Subcutaneous abdominal adipose tissue (tissue), 5 donors: ENCODE data around the gene PDK1.

Experiments used
- H3K27ac ChIP-seq: one replicate; pipeline ENCODE4 v1.7.0; 2013; ENCODE audit warnings: low read depth, mild to moderate bottlenecking, inconsistent platforms, low read length, moderate library complexity
- H3K27me3 ChIP-seq, 5 donors: one replicate each; pipeline ENCODE4 v1.7.0; 2013; ENCODE audit warnings: low read length in 5 of 5, inconsistent platforms in 1 of 5; ENCODE audit not compliant: control insufficient read depth in 5 of 5, insufficient read depth in 4 of 5
- H3K36me3 ChIP-seq, 5 donors: one replicate each; pipeline ENCODE4 v1.7.0; 2013; ENCODE audit warnings: low read length in 5 of 5; ENCODE audit not compliant: control insufficient read depth in 5 of 5, insufficient read depth in 5 of 5
- H3K4me1 ChIP-seq, 5 donors: one replicate each; pipeline ENCODE4 v1.7.0; 2013; ENCODE audit warnings: low read length in 5 of 5, mild to moderate bottlenecking in 3 of 5, moderate library complexity in 1 of 5; ENCODE audit not compliant: control insufficient read depth in 5 of 5, insufficient read depth in 5 of 5
- H3K4me3 ChIP-seq, 5 donors: one replicate each; pipeline ENCODE4 v1.7.0; 2013; ENCODE audit warnings: low read length in 5 of 5, low read depth in 1 of 5
- H3K9ac ChIP-seq, 5 donors: one replicate each; pipeline ENCODE4 v1.7.0; 2013; ENCODE audit warnings: low read length in 5 of 5, mild to moderate bottlenecking in 4 of 5, moderate library complexity in 3 of 5
- H3K9me3 ChIP-seq, 5 donors: one replicate each; pipeline ENCODE4 v1.7.0; 2013; ENCODE audit warnings: low read length in 5 of 5; ENCODE audit not compliant: control insufficient read depth in 5 of 5
- donor health status: healthy.
- donor health status: healthy.
- donor health status: healthy.
- donor health status: healthy.
- donor health status: healthy.

PDK1 gene

GRCh38 chr2:172643142-172643541 is 87.3 kb downstream of the PDK1 start:
- no peak overlapping the region for H3K27ac ChIP-seq

GRCh38 chr2:172647439-172647838 is 91.5 kb downstream of the PDK1 start:
- no peak overlapping the region for H3K4me3 ChIP-seq
- no peaks in the 10 kb centered on the region for H3K36me3 ChIP-seq
- H3K9me3 ChIP-seq = no peaks in the 10 kb centered on the region
- no peaks in the 10 kb centered on the region for H3K4me1 ChIP-seq
- no peak overlapping the region for H3K9ac ChIP-seq
- H3K27me3 ChIP-seq = no peaks in the 10 kb centered on the region
- H3K27ac ChIP-seq = no peak overlapping the region

More at GRCh38 chr2:172643142-172643541, 87.3 kb downstream of the PDK1 start:
- Histone ChIP-seq H3K4me1 (peaks cover 0 to 11% (median 6%) of the 10 kb centered on the region in 5 donors), H3K36me3 (no peaks in the 10 kb centered on the region), H3K4me3 (no peak overlapping the region), H3K9me3 (no peaks in the 10 kb centered on the region), H3K9ac (no peak overlapping the region), H3K27me3 (no peaks in the 10 kb centered on the region)

GRCh38 chr2:172655091-172655837 is 99.4 kb downstream of the PDK1 start:
- Histone ChIP-seq H3K4me1 (no peaks in the 10 kb centered on the region), H3K9me3 (peaks cover 0 to 19% (median 9%) of the 10 kb centered on the region in 5 donors), H3K27me3 (no peaks in the 10 kb centered on the region), H3K4me3 (no peak overlapping the region), H3K27ac (no peak overlapping the region), H3K9ac (no peak overlapping the region), H3K36me3 (no peaks in the 10 kb centered on the region)

GRCh38 chr2:172655838-172656573 is 100.1 kb downstream of the PDK1 start:
- Histone ChIP-seq H3K9me3 (peaks cover 0 to 19% (median 9%) of the 10 kb centered on the region in 5 donors), H3K9ac (no peak overlapping the region), H3K4me3 (no peak overlapping the region), H3K27me3 (no peaks in the 10 kb centered on the region), H3K36me3 (no peaks in the 10 kb centered on the region), H3K4me1 (no peaks in the 10 kb centered on the region), H3K27ac (no peak overlapping the region)
